IMR-90 (cell line): ENCODE results near the gene LAIR2. TPM values are rescaled to one million over a fixed set of nuclear protein-coding genes. Genes with fewer than 3 reads are reported as not detected.
A peak's percentile ranks its signal among the peaks of the same experiment; 100 is the strongest.

Experiments
- ATAC-seq: fragments of 200-7000 bp; cut with Tn5 transposase; 2 replicates; pipeline ENCODE4 v1.9.1; 2020; ENCODE audit warnings: low read depth, mild to moderate bottlenecking, moderate library complexity
- BruUV-seq: library from RNA; stranded (reverse); fragments of 400-500 nt; replicated peaks from 2 replicates; lab custom pipeline; 2021; lab: Mats Ljungman, UMichigan
- CTCF ChIA-PET: fragments of 300-600 bp; formaldehyde crosslinking; extraction: SDS; loops from one replicate; lab custom pipeline; 2021; ENCODE audit warnings: antibody characterized with exemption; lab: Yijun Ruan, JAX
- POLR2A ChIA-PET: fragments of 300-600 bp; sonication (Branson Sonifier 250); formaldehyde crosslinking; loops from one replicate; lab custom pipeline; 2022; ENCODE audit warnings: antibody characterized with exemption; ENCODE audit not compliant: unreplicated experiment; lab: Charles Lee
- DNase-seq: peaks from one replicate; pipeline ENCODE4 v3.0.0; 2013
- H2AFZ ChIP-seq: replicated peaks from 2 replicates; pipeline ENCODE3; 2013; ENCODE audit warnings: low read length, mild to moderate bottlenecking; ENCODE audit not compliant: poor library complexity
- H2AK5ac ChIP-seq: 2 replicates; pipeline ENCODE4 v1.6.1; 2013; ENCODE audit warnings: low read depth, low read length, inconsistent platforms
- H2AK9ac ChIP-seq: replicated peaks from 2 replicates; pipeline ENCODE3; 2013; ENCODE audit warnings: mild to moderate bottlenecking, low read depth, low read length, moderate library complexity; ENCODE audit not compliant: poor library complexity
- H2BK120ac ChIP-seq: 2 replicates; pipeline ENCODE4 v1.6.1; 2013; ENCODE audit warnings: low read depth, low read length, inconsistent platforms
- H2BK15ac ChIP-seq: 3 replicates; pipeline ENCODE4 v1.6.1; 2013; ENCODE audit warnings: low read depth, low read length, inconsistent platforms
- H2BK20ac ChIP-seq: 2 replicates; pipeline ENCODE4 v1.6.1; 2013; ENCODE audit warnings: low read depth, mild to moderate bottlenecking, inconsistent platforms, low read length, moderate library complexity
- H2BK5ac ChIP-seq: 2 replicates; pipeline ENCODE4 v1.6.1; 2013; ENCODE audit warnings: mild to moderate bottlenecking, low read depth, low read length, inconsistent platforms; ENCODE audit not compliant: poor library complexity, severe bottlenecking
- H3K14ac ChIP-seq: replicated peaks from 2 replicates; pipeline ENCODE4 v1.6.1; 2013; ENCODE audit warnings: low read depth, low read length, inconsistent platforms
- H3K18ac ChIP-seq: 2 replicates; pipeline ENCODE4 v1.6.1; 2013; ENCODE audit warnings: low read depth, low read length, control low read depth
- H3K23ac ChIP-seq: 2 replicates; pipeline ENCODE4 v1.6.1; 2013; ENCODE audit warnings: low read depth, low read length, inconsistent platforms
- H3K27ac ChIP-seq: 2 replicates; pipeline ENCODE4 v1.5.1; 2013; ENCODE audit warnings: mild to moderate bottlenecking, control low read depth, low read length; ENCODE audit not compliant: insufficient read depth
- H3K27me3 ChIP-seq: 2 replicates; pipeline ENCODE4 v1.6.1; 2013; ENCODE audit warnings: low read length; ENCODE audit not compliant: control insufficient read depth, insufficient read depth
- H3K36me3 ChIP-seq: 2 replicates; pipeline ENCODE4 v1.6.1; 2013; ENCODE audit warnings: low read length, mixed read lengths; ENCODE audit not compliant: control insufficient read depth, insufficient read depth
- H3K4ac ChIP-seq: 2 replicates; pipeline ENCODE4 v1.6.1; 2013; ENCODE audit warnings: low read depth, low read length, inconsistent platforms
- H3K4me1 ChIP-seq: 2 replicates; pipeline ENCODE4 v1.6.1; 2013; ENCODE audit warnings: low read length, mixed read lengths; ENCODE audit not compliant: control insufficient read depth, insufficient read depth
- H3K4me2 ChIP-seq: 2 replicates; pipeline ENCODE4 v1.6.1; 2013; ENCODE audit warnings: low read depth, mild to moderate bottlenecking, control low read depth, low read length, moderate library complexity
- H3K4me3 ChIP-seq: 2 replicates; pipeline ENCODE4 v1.5.1; 2013; ENCODE audit warnings: low read depth, mild to moderate bottlenecking, control low read depth, low read length, moderate library complexity; ENCODE audit not compliant: insufficient read depth
- H3K56ac ChIP-seq: 2 replicates; pipeline ENCODE4 v1.6.1; 2013; ENCODE audit warnings: low read length, inconsistent platforms; ENCODE audit not compliant: insufficient read depth; ENCODE audit errors: extremely low read depth
- H3K79me1 ChIP-seq, 2 experiments: 2 replicates each; pipeline ENCODE4 v1.6.1; 2013; ENCODE audit warnings: low read length in 2 of 2, inconsistent platforms in 1 of 2, low read depth in 1 of 2
- H3K9ac ChIP-seq: 2 replicates; pipeline ENCODE4 v1.6.1; 2013; ENCODE audit warnings: low read depth, low read length, control low read depth
- H3K9me1 ChIP-seq: 2 replicates; pipeline ENCODE4 v1.6.1; 2013; ENCODE audit warnings: low read length, inconsistent platforms; ENCODE audit not compliant: insufficient read depth
- H3K9me3 ChIP-seq: 2 replicates; pipeline ENCODE4 v1.6.1; 2013; ENCODE audit warnings: low read length; ENCODE audit not compliant: control insufficient read depth, insufficient read depth
- H4K20me1 ChIP-seq: 2 replicates; pipeline ENCODE4 v1.6.1; 2013; ENCODE audit warnings: low read length, inconsistent platforms; ENCODE audit not compliant: insufficient read depth
- H4K5ac ChIP-seq: 2 replicates; pipeline ENCODE4 v1.6.1; 2013; ENCODE audit warnings: mild to moderate bottlenecking, low read depth, low read length, control low read depth
- H4K8ac ChIP-seq, 2 experiments: 2 replicates each; pipeline ENCODE4 v1.6.1; 2013; ENCODE audit warnings: low read depth in 2 of 2, low read length in 2 of 2, control low read depth in 1 of 2, inconsistent platforms in 1 of 2
- H4K91ac ChIP-seq: 2 replicates; pipeline ENCODE4 v1.6.1; 2013; ENCODE audit warnings: low read depth, low read length, inconsistent platforms; ENCODE audit not compliant: insufficient read depth
- BHLHE40 ChIP-seq: fragments of 150-350 bp; IDR thresholded peaks from 2 replicates; pipeline ENCODE4 v1.6.1; 2016; ENCODE audit warnings: mild to moderate bottlenecking, low read depth, low read length
- CEBPB ChIP-seq: IDR thresholded peaks from 2 replicates; pipeline ENCODE4 v1.6.1; 2012; ENCODE audit warnings: low read depth, low read length, improper control_type of control experiment
- CHD1 ChIP-seq: IDR thresholded peaks from 2 replicates; pipeline ENCODE4 v1.6.1; 2012; ENCODE audit warnings: low read depth, low read length, improper control_type of control experiment
- FOS ChIP-seq: fragments of 150-350 bp; IDR thresholded peaks from 2 replicates; pipeline ENCODE4 v1.6.1; 2016; ENCODE audit warnings: low read depth, low read length
- MAZ ChIP-seq: IDR thresholded peaks from 2 replicates; pipeline ENCODE4 v1.6.1; 2012; ENCODE audit warnings: low read depth, mild to moderate bottlenecking, low read length, improper control_type of control experiment, moderate library complexity, borderline replicate concordance
- NFE2L2 ChIP-seq: fragments of 150-350 bp; IDR thresholded peaks from 2 replicates; pipeline ENCODE4 v1.6.1; 2016; ENCODE audit warnings: low read depth, mild to moderate bottlenecking, low read length
- POLR2A ChIP-seq: IDR thresholded peaks from 2 replicates; pipeline ENCODE4 v1.6.1; 2012; ENCODE audit warnings: mild to moderate bottlenecking, low read depth, low read length
- RCOR1 ChIP-seq: IDR thresholded peaks from 2 replicates; pipeline ENCODE4 v1.6.1; 2012; ENCODE audit warnings: mild to moderate bottlenecking, low read length, improper control_type of control experiment; ENCODE audit not compliant: insufficient replicate concordance
- RFX5 ChIP-seq: IDR thresholded peaks from 2 replicates; pipeline ENCODE4 v1.8.0; 2012; ENCODE audit warnings: low read depth, mild to moderate bottlenecking, low read length, moderate library complexity
- SMC3 ChIP-seq: fragments of 150-350 bp; IDR thresholded peaks from 2 replicates; pipeline ENCODE4 v1.6.1; 2016; ENCODE audit warnings: low read depth, mild to moderate bottlenecking, antibody characterized with exemption, low read length, moderate library complexity
- WGBS, 2 experiments: methylation state at CpG; one replicate each; pipeline versions ENCODE4 v1.1.5 to v1.1.7; 2013; ENCODE audit warnings: missing lambda C conversion rate in 2 of 2; ENCODE audit not compliant: insufficient read length in 1 of 2; ENCODE audit errors: extremely low coverage in 2 of 2; 5-methylcytosine and 5-hydroxymethylcytosine counted together
- dilution Hi-C: fragments of 300-500 bp; cut with HindIII; formaldehyde crosslinking; loops from one replicate; pipeline ENCODE4 v1.14.3; 2018; ENCODE audit warnings: low sequenced_read_pairs; ENCODE audit not compliant: unreplicated experiment
- in situ Hi-C: fragments of 300-500 bp; cut with MboI; formaldehyde crosslinking; loops from 3 replicates; pipeline ENCODE4 v1.14.3; 2019; ENCODE audit warnings: low sequenced_read_pairs, inconsistent platforms, mixed read lengths
- intact Hi-C: fragments of 100-400 bp; cut with micrococcal nuclease; formaldehyde crosslinking; loops from 2 replicates; pipeline ENCODE4 v1.10.0; 2022
- polyA plus RNA-seq, 3 experiments: library from polyadenylated mRNA; depleted of rRNA; stranded (reverse); fragments of >200 nt; gene quantifications; 2 replicates each; pipeline ENCODE4 v1.2.3, GENCODE V29; 2012; ENCODE audit warnings: low replicate concordance in 1 of 3
- total RNA-seq: library from RNA; depleted of rRNA; stranded (reverse); fragments of >200 nt; gene quantifications from 2 replicates; pipeline ENCODE4 v1.2.3, GENCODE V29; 2012
- TF ChIP-seq, protein P1 (sequence below): fragments of 150-350 bp; IDR thresholded peaks from 2 replicates; pipeline ENCODE4 v1.6.1; 2016; ENCODE audit warnings: low read depth, mild to moderate bottlenecking, low read length, moderate library complexity, borderline replicate concordance
- TF ChIP-seq, protein P2 (sequence below): conservative IDR thresholded peaks from 2 replicates; pipeline ENCODE4 v1.5.1; 2012; ENCODE audit warnings: mild to moderate bottlenecking, low read depth, low read length, improper control_type of control experiment

LAIR2 gene
- total and polyA plus RNA-seq, 2 of the 4 experiments (the other 2 are of a cell fraction): not detected

DNA sequence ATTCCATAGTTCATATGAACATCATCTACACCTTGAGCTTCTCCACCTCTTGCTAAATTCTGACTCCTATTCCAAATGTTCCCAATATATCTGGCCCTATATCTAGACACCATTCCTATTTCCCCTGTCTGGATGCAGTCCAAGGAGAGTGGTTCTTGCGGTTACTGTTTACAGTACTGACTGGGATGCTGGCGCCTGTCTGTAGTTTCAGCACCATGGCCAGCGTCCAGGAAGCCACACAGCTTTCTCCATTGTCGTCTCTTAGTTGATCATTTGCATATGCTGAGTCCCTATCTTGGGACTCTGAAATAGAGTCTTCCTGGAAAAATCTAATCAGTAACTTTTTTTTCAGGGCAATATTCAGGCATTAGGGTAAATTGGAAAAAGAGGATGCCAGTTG, 14.9 kb downstream of the LAIR2 start:
- Histone ChIP-seq H2AK5ac (no peak overlapping the region), H3K9ac (no peak overlapping the region), H3K18ac (no peak overlapping the region), H3K56ac (no peak overlapping the region), H3K9me3 (peaks cover 19% of the 10 kb centered on the region), H4K5ac (no peak overlapping the region), H3K23ac (no peak overlapping the region), H3K14ac (no peak overlapping the region), H3K27ac (no peak overlapping the region), H3K4ac (no peak overlapping the region), H3K4me3 (no peak overlapping the region), H4K20me1 (no peaks in the 10 kb centered on the region), H2AFZ (no peak overlapping the region), H3K4me1 (no peaks in the 10 kb centered on the region), H3K4me2 (no peak overlapping the region), H3K27me3 (no peaks in the 10 kb centered on the region), H2BK15ac (no peak overlapping the region), H2AK9ac (no peak overlapping the region), H4K8ac (no peak overlapping the region), H2BK120ac (no peak overlapping the region), H3K79me1 (no peaks in the 10 kb centered on the region), H2BK5ac (no peak overlapping the region), H3K9me1 (no peaks in the 10 kb centered on the region), H4K91ac (no peak overlapping the region), H2BK20ac (no peak overlapping the region), H3K36me3 (no peaks in the 10 kb centered on the region)
- in situ Hi-C loops (no loop called here), intact Hi-C loops (no loop called here), dilution Hi-C loops (no loop called here)
- ChIA-PET CTCF (no interaction called here), POLR2A (no interaction called here)
- TF ChIP-seq BHLHE40: no peak
- no peak for TF ChIP-seq FOS
- TF ChIP-seq RCOR1: no peak
- no peak for TF ChIP-seq CHD1
- no peak for TF ChIP-seq MAZ
- no peak for TF ChIP-seq SMC3
- no peak for TF ChIP-seq RFX5
- no peak for TF ChIP-seq POLR2A
- TF ChIP-seq, protein P1, sequence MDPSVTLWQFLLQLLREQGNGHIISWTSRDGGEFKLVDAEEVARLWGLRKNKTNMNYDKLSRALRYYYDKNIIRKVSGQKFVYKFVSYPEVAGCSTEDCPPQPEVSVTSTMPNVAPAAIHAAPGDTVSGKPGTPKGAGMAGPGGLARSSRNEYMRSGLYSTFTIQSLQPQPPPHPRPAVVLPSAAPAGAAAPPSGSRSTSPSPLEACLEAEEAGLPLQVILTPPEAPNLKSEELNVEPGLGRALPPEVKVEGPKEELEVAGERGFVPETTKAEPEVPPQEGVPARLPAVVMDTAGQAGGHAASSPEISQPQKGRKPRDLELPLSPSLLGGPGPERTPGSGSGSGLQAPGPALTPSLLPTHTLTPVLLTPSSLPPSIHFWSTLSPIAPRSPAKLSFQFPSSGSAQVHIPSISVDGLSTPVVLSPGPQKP: no peak
- TF ChIP-seq NFE2L2: no peak
- TF ChIP-seq, protein P2, sequence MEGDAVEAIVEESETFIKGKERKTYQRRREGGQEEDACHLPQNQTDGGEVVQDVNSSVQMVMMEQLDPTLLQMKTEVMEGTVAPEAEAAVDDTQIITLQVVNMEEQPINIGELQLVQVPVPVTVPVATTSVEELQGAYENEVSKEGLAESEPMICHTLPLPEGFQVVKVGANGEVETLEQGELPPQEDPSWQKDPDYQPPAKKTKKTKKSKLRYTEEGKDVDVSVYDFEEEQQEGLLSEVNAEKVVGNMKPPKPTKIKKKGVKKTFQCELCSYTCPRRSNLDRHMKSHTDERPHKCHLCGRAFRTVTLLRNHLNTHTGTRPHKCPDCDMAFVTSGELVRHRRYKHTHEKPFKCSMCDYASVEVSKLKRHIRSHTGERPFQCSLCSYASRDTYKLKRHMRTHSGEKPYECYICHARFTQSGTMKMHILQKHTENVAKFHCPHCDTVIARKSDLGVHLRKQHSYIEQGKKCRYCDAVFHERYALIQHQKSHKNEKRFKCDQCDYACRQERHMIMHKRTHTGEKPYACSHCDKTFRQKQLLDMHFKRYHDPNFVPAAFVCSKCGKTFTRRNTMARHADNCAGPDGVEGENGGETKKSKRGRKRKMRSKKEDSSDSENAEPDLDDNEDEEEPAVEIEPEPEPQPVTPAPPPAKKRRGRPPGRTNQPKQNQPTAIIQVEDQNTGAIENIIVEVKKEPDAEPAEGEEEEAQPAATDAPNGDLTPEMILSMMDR: no peak
- no peak for TF ChIP-seq CEBPB
- ATAC-seq (peak; percentile 29; the same call in 1 of the 2 replicates), DNase-seq (peak; percentile 2)
- BruUV-seq: no TSS peak
- WGBS, 2 experiments: 10% methylated on average over 3 of the region's 4 CpGs; no CpG with 5 or more reads in 1 of the 2 experiments
